HG02870 (cell line): Measurements from ENCODE around the gene LYPD6B.

Experiments used
- ATAC-seq: cut with Tn5 transposase; IDR thresholded peaks from one replicate; pipeline ENCODE4 v1.9.1; 2021; ENCODE audit warnings: mild to moderate bottlenecking, moderate library complexity; ENCODE audit not compliant: unreplicated experiment

LYPD6B gene

GRCh38 chr2:149068996-149069888 is 30.7 kb downstream of the LYPD6B start:
- no peak for ATAC-seq

GRCh38 chr2:149070681-149071320 is 32.3 kb downstream of the LYPD6B start:
- no peak for ATAC-seq

- ATAC-seq, result no peak
Measured at GRCh38 chr2:149075105-149075504, 36.6 kb downstream of the LYPD6B start.

GRCh38 chr2:149075853-149076252 is 37.4 kb downstream of the LYPD6B start:
- ATAC-seq, result no peak

- no peak for ATAC-seq
Measured at GRCh38 chr2:149076863-149077412, 38.4 kb downstream of the LYPD6B start.

GRCh38 chr2:149077861-149078260 is 39.4 kb downstream of the LYPD6B start:
- ATAC-seq, result no peak

- no peak for ATAC-seq
Measured at GRCh38 chr2:149080099-149080498, 41.6 kb downstream of the LYPD6B start.

- no peak for ATAC-seq
Measured at GRCh38 chr2:149080971-149081370, 42.5 kb downstream of the LYPD6B start.

- no peak for ATAC-seq
Measured at GRCh38 chr2:149082079-149082478, 43.6 kb downstream of the LYPD6B start.

GRCh38 chr2:149082735-149083134 is 44.2 kb downstream of the LYPD6B start:
- no peak for ATAC-seq

- no peak for ATAC-seq
Measured at GRCh38 chr2:149084924-149085795, 46.7 kb downstream of the LYPD6B start.

GRCh38 chr2:149087751-149088150 is 49.3 kb downstream of the LYPD6B start:
- ATAC-seq, result no peak

- ATAC-seq, result no peak
Measured at GRCh38 chr2:149089068-149089467, 50.6 kb downstream of the LYPD6B start.

- ATAC-seq, result no peak
Measured at GRCh38 chr2:149090706-149091105, 52.2 kb downstream of the LYPD6B start.

- ATAC-seq, result no peak
Measured at GRCh38 chr2:149093579-149093978, 55.1 kb downstream of the LYPD6B start.

GRCh38 chr2:149094217-149095015 is 55.9 kb downstream of the LYPD6B start:
- ATAC-seq, result no peak

- ATAC-seq, result no peak
Measured at GRCh38 chr2:149098701-149099100, 60.2 kb downstream of the LYPD6B start.

GRCh38 chr2:149099298-149099697 is 60.8 kb downstream of the LYPD6B start:
- no peak for ATAC-seq

- no peak for ATAC-seq
Measured at GRCh38 chr2:149100739-149101699, 62.5 kb downstream of the LYPD6B start.
